K562 (cell line): ENCODE data around the gene SFXN5. TPM values are rescaled to one million over a fixed set of nuclear protein-coding genes. Genes with fewer than 3 reads are reported as not detected.

ENCODE experiments used
- ATAC-seq: fragments of 200-7000 bp; cut with Tn5 transposase; 3 replicates; pipeline ENCODE4 v1.9.1; 2020; ENCODE audit warnings: moderate library complexity
- BruUV-seq: library from RNA; stranded (reverse); fragments of 400-500 nt; replicated peaks from 2 replicates; lab custom pipeline; 2021; lab: Mats Ljungman, UMichigan
- CTCF ChIA-PET: fragments of 300-600 bp; formaldehyde crosslinking; extraction: SDS; loops from one replicate; lab custom pipeline; 2021; ENCODE audit warnings: low intra/inter-chr PET ratio; lab: Yijun Ruan, JAX
- POLR2A ChIA-PET: fragments of 300-600, 350-650 bp; sonication (Branson Sonifier 250); formaldehyde crosslinking; extraction: SDS; loops from one replicate; lab custom pipeline; 2021; ENCODE audit warnings: antibody characterized with exemption, inconsistent platforms; lab: Yijun Ruan, JAX
- DNase-seq, 4 experiments: peaks; one replicate each; pipeline versions ENCODE4 v3.0.0 to v3.0.0-alpha.2; 2011 to 2018; ENCODE audit warnings: low spot score in 3 of 4, mixed read lengths in 3 of 4; ENCODE audit errors: extremely low read depth in 1 of 4
- FAIRE-seq: peaks from 2 replicates; lab custom pipeline; 2011; peaks lifted over from hg19 to GRCh38; lab: Jason Lieb, UNC
- H2AFZ ChIP-seq: 2 replicates; pipeline ENCODE4 v1.6.0; 2011; ENCODE audit warnings: low read depth, low read length, control low read depth, inconsistent platforms
- H3K27ac ChIP-seq: fragments of 200-600 bp; 3 replicates; pipeline ENCODE4 v1.8.0; 2011; ENCODE audit warnings: low read depth, mild to moderate bottlenecking, control low read depth, inconsistent platforms, low read length, moderate library complexity, mixed read lengths; ENCODE audit errors: extremely low read depth
- H3K27me3 ChIP-seq, 2 experiments: fragments of 300-600 bp in 1 of 2; 2 replicates in 1 of 2; 3 replicates in 1 of 2; pipeline versions ENCODE4 v1.6.0 to v1.8.0; 2011; ENCODE audit warnings: inconsistent platforms in 2 of 2, low read length in 2 of 2, mild to moderate bottlenecking in 1 of 2, mixed read lengths in 1 of 2, moderate library complexity in 1 of 2; ENCODE audit not compliant: control insufficient read depth in 2 of 2, insufficient read depth in 2 of 2
- H3K36me3 ChIP-seq: fragments of 300-600 bp; 3 replicates; pipeline ENCODE4 v1.8.0; 2011; ENCODE audit warnings: mild to moderate bottlenecking, low read length, inconsistent platforms; ENCODE audit not compliant: control insufficient read depth, insufficient read depth
- H3K4me1 ChIP-seq, 2 experiments: fragments of 200-600 bp in 1 of 2; replicated peaks in 1 of 2; 2 replicates in 1 of 2; 3 replicates in 1 of 2; pipeline versions ENCODE4 v1.5.1 to v1.8.0; 2011; ENCODE audit warnings: inconsistent platforms in 2 of 2, low read length in 2 of 2, mild to moderate bottlenecking in 1 of 2, mixed read lengths in 1 of 2, moderate library complexity in 1 of 2; ENCODE audit not compliant: control insufficient read depth in 2 of 2, insufficient read depth in 2 of 2
- H3K4me2 ChIP-seq: 2 replicates; pipeline ENCODE4 v1.6.1; 2011; ENCODE audit warnings: low read length, control low read depth, inconsistent platforms, mixed read lengths; ENCODE audit not compliant: insufficient read depth
- H3K4me3 ChIP-seq: fragments of 200-600 bp; sonication (generic), shearing (Covaris generic); 2 replicates; pipeline ENCODE4 v1.5.1; 2016; ENCODE audit warnings: control low read depth, inconsistent platforms
- H3K79me2 ChIP-seq: fragments of 200-600 bp; 3 replicates; pipeline ENCODE4 v1.8.0; 2011; ENCODE audit warnings: low read length, inconsistent platforms; ENCODE audit not compliant: control insufficient read depth, insufficient read depth
- H3K9ac ChIP-seq, 2 experiments: 2 replicates each; pipeline versions ENCODE4 v1.6.0 to v1.6.1; 2011; ENCODE audit warnings: low read depth in 2 of 2, low read length in 2 of 2, control low read depth in 1 of 2, inconsistent platforms in 1 of 2, mild to moderate bottlenecking in 1 of 2, mixed read lengths in 1 of 2; ENCODE audit not compliant: insufficient read depth in 1 of 2
- H3K9me1 ChIP-seq: one replicate; pipeline ENCODE4 v1.6.0; 2011; ENCODE audit warnings: inconsistent platforms, mild to moderate bottlenecking, low read length, moderate library complexity; ENCODE audit not compliant: control insufficient read depth, insufficient read depth
- H3K9me3 ChIP-seq: replicated peaks from 2 replicates; pipeline ENCODE4 v1.5.1; 2011; ENCODE audit warnings: low read depth, low read length, inconsistent platforms; ENCODE audit not compliant: control insufficient read depth, insufficient read depth
- H4K20me1 ChIP-seq: replicated peaks from 2 replicates; pipeline ENCODE4 v1.6.1; 2011; ENCODE audit warnings: low read length, inconsistent platforms, mixed read lengths; ENCODE audit not compliant: control insufficient read depth, insufficient read depth
- KDM1A ChIP-seq, 2 experiments: fragments of 450-650 bp; IDR thresholded peaks; 2 replicates each; pipeline ENCODE4 v1.6.1; 2016; ENCODE audit warnings: mild to moderate bottlenecking in 2 of 2
- MAFK ChIP-seq: IDR thresholded peaks from 2 replicates; pipeline ENCODE4 v1.6.1; 2011; ENCODE audit warnings: low read length, improper control_type of control experiment
- POLR2H ChIP-seq: IDR thresholded peaks from 2 replicates; pipeline ENCODE4 v1.6.1; 2016; ENCODE audit warnings: missing genetic modification characterization, low read depth, mild to moderate bottlenecking, control low read depth, missing compliant biosample characterization, moderate library complexity
- SMAD4 ChIP-seq: fragments of 250-450 bp; sonication (Bioruptor Pico); conservative IDR thresholded peaks from 2 replicates; pipeline ENCODE4 v1.8.0; 2021; ENCODE audit warnings: inconsistent platforms, mild to moderate bottlenecking, moderate library complexity
- WGBS: fragments of 100-300 bp; shearing (Covaris generic); methylation state at CpG from one replicate; pipeline ENCODE4 v1.1.6; 2016; ENCODE audit warnings: low coverage, mixed read lengths; ENCODE audit not compliant: insufficient coverage; ENCODE audit errors: missing lambda C conversion rate; 5-methylcytosine and 5-hydroxymethylcytosine counted together
- in situ Hi-C: fragments of 300-500 bp; cut with MboI; formaldehyde crosslinking; loops from 4 replicates; pipeline ENCODE4 v1.15.0; 2018; ENCODE audit warnings: inconsistent platforms, mixed read lengths
- intact Hi-C: fragments of 100-400 bp; cut with micrococcal nuclease; formaldehyde crosslinking; loops from 2 replicates; pipeline ENCODE4 v1.14.2; 2022
- polyA plus RNA-seq, 8 experiments: library from polyadenylated mRNA; depleted of rRNA in 4 of 8; stranded (reverse) in 5 of 8; unstranded in 3 of 8; fragments of >200 nt; fragmentation: Nextera tagmentation in 2 of 8; fragmentation: Illumina TruSeq in 1 of 8; extraction: Ambion mirVana in 2 of 8; extraction: Trizol in 1 of 8; gene quantifications; 2 replicates each; pipeline versions ENCODE4 v1.2.1 to v1.2.3, GENCODE V29; 2011 to 2014; ENCODE audit warnings: inconsistent platforms in 1 of 8, missing spikeins in 1 of 8
- total RNA-seq, 7 experiments: library from RNA; depleted of rRNA in 6 of 7; stranded (reverse); fragments of >200 nt in 6 of 7; fragmentation: Illumina TruSeq in 2 of 7; extraction: Trizol in 2 of 7; gene quantifications; 2 replicates each; pipeline versions ENCODE4 v1.2.1 to v1.2.3, GENCODE V29; 2011 to 2021; ENCODE audit warnings: low replicate concordance in 1 of 7
- TF ChIP-seq, protein P1 (sequence below): fragments of 250-450 bp; sonication (Bioruptor Pico); IDR thresholded peaks from 2 replicates; pipeline ENCODE4 v1.8.0; 2022; ENCODE audit warnings: moderate library complexity, mild to moderate bottlenecking, inconsistent platforms

The SFXN5 gene
- total and polyA plus RNA-seq, 9 of the 15 experiments (the other 6 are each of a cell fraction or from before 2014, with no cell fraction given), result 8.3 to 22.6 (median 16.0) TPM

DNA sequence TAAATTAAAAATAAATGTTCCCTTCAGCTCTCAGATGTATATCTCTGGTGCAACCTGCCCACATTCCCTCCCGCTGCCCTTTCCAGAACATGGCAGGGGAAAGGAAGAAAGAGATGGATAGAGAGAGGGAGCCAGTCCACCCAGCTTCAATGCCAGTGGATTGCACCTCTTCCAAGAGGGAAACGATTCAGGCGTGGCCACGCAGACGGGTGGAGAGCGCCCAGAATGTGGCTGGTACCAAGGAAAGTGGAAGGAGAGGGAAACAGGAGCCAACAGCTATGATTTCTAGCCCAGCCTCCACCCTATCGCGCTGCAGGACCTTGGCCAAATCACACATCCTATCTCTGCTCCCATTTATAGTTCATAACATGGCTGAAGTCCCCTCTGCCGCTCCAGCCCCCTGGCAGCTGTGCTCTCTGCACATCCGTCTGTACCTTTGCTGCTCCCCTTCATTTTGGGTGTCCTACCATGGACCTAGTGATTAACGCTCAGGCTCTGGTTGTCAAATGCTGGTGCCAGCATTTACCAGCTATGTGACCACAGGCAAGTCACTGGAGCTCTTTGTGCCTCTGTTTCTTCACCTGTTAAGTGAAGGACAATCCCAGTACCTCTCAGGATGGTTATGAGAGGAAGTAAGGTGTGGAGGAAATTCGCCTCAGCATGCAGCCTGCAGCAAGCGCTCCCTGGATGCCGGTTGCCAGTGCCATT, 66.5 kb downstream of the SFXN5 start:
- Histone ChIP-seq H3K79me2 (no peaks in the 10 kb centered on the region), H3K9me1 (no peaks in the 10 kb centered on the region), H3K9ac (no peak overlapping the region; a peak in 1 of 4 replicates), H3K4me2 (no peak overlapping the region), H3K4me3 (no peak overlapping the region), H2AFZ (no peak overlapping the region), H3K36me3 (peaks cover 5% of the 10 kb centered on the region; the same call in 2 of the 3 replicates), H3K9me3 (no peaks in the 10 kb centered on the region), H4K20me1 (0 out of 2 replicates have a peak, but pooled peaks cover 5% of the 10 kb centered on the region), H3K4me1 (peaks cover 0 to 12% of the 10 kb centered on the region in 2 experiments; a peak in 3 of 5 replicates), H3K27me3 (no peaks in the 10 kb centered on the region), H3K27ac (no peak overlapping the region)
- CTCF ChIA-PET, result no interaction called here
- in situ Hi-C loops (no loop called here), intact Hi-C loops (no loop called here)
- TF ChIP-seq, protein P1, sequence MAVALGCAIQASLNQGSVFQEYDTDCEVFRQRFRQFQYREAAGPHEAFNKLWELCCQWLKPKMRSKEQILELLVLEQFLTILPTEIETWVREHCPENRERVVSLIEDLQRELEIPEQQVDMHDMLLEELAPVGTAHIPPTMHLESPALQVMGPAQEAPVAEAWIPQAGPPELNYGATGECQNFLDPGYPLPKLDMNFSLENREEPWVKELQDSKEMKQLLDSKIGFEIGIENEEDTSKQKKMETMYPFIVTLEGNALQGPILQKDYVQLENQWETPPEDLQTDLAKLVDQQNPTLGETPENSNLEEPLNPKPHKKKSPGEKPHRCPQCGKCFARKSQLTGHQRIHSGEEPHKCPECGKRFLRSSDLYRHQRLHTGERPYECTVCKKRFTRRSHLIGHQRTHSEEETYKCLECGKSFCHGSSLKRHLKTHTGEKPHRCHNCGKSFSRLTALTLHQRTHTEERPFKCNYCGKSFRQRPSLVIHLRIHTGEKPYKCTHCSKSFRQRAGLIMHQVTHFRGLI (CRISPR knock-in tag), result no peak
- TF ChIP-seq MAFK (no peak), KDM1A (IDR thresholded peaks at IDR 0.05) (no peak), POLR2H (tag) (no peak), SMAD4 (CRISPR knock-in tag) (no peak)
- DNase-seq (no peak), FAIRE-seq (no peak), ATAC-seq (no peak)
- POLR2A ChIA-PET, result interaction anchor here (0.5 to 0.6 kb wide), 3 partner anchors 117 to 249 kb away, joined by 3 to 5 read pairs (median 3); no protein-coding TSS in a partner anchor
- BruUV-seq, result no TSS peak
- 81% methylated on average over 13 of the region's 14 CpGs for WGBS
